B cell (primary cell): ENCODE data around the gene ST6GALNAC5. TPM values are rescaled to one million over a fixed set of nuclear protein-coding genes. Genes with fewer than 3 reads are reported as not detected.

Experiments
- ATAC-seq: fragments of 200-7000 bp; cut with Tn5 transposase; one replicate; pipeline ENCODE4 v1.10.0; 2021; ENCODE audit warnings: low read depth, mild to moderate bottlenecking, moderate number of reproducible peaks, moderate library complexity
- CTCF ChIA-PET: fragments of 350-600 bp; sonication (Branson Sonifier 250); formaldehyde crosslinking; loops from one replicate; lab custom pipeline; 2021; ENCODE audit warnings: antibody characterized with exemption, inconsistent platforms; lab: Charles Lee
- POLR2A ChIA-PET: fragments of 350-600 bp; sonication (Branson Sonifier 250); formaldehyde crosslinking; loops from one replicate; lab custom pipeline; 2021; ENCODE audit warnings: antibody characterized with exemption; lab: Charles Lee
- DNase-seq: peaks from one replicate; pipeline ENCODE4 v3.0.0; 2013
- H2AFZ ChIP-seq: 2 replicates; pipeline ENCODE4 v1.6.1; 2012; ENCODE audit warnings: mild to moderate bottlenecking, low read depth, low read length; ENCODE audit not compliant: insufficient read depth, poor library complexity, severe bottlenecking
- H3K27ac ChIP-seq, 2 donors: 1 replicate in 1 of 2; 2 replicates in 1 of 2; pipeline ENCODE4 v1.5.1; 2012 to 2013; ENCODE audit warnings: low read length in 2 of 2, mild to moderate bottlenecking in 2 of 2, moderate library complexity in 1 of 2
- H3K27me3 ChIP-seq, 4 experiments: fragments of 200-600 bp in 1 of 4; sonication (generic) in 1 of 4; replicated peaks in 1 of 4; 1 replicate in 2 of 4; 2 replicates in 2 of 4; pipeline versions ENCODE4 v1.6.1 to v1.7.0; 2013 to 2016; ENCODE audit warnings: low read length in 3 of 4, mild to moderate bottlenecking in 2 of 4, mixed read lengths in 1 of 4, moderate library complexity in 1 of 4; ENCODE audit not compliant: insufficient read depth in 4 of 4, control insufficient read depth in 3 of 4; ENCODE audit errors: control extremely low read depth in 1 of 4
- H3K36me3 ChIP-seq, 2 experiments: replicated peaks in 1 of 2; 1 replicate in 1 of 2; 2 replicates in 1 of 2; pipeline versions ENCODE4 v1.6.1 to v1.7.1; 2013; ENCODE audit warnings: low read length in 1 of 2; ENCODE audit not compliant: insufficient read depth in 2 of 2, control insufficient read depth in 1 of 2; ENCODE audit errors: control extremely low read depth in 1 of 2, extremely low read depth in 1 of 2
- H3K4me1 ChIP-seq, 2 donors: fragments of 200-600 bp in 1 of 2; sonication (generic) in 1 of 2; 1 replicate in 1 of 2; 2 replicates in 1 of 2; pipeline versions ENCODE4 v1.5.1 to v1.6.1; 2013 to 2017; ENCODE audit warnings: low read length in 2 of 2; ENCODE audit not compliant: control insufficient read depth in 2 of 2, insufficient read depth in 2 of 2
- H3K4me2 ChIP-seq: replicated peaks from 2 replicates; pipeline ENCODE3; 2012; ENCODE audit warnings: mild to moderate bottlenecking, low read depth, low read length; ENCODE audit not compliant: poor library complexity, severe bottlenecking
- H3K4me3 ChIP-seq, 5 experiments: fragments of 200-600 bp in 1 of 5; sonication (generic) in 1 of 5; 1 replicate in 3 of 5; 2 replicates in 2 of 5; pipeline versions ENCODE4 v1.5.1 to v1.7.0; 2011 to 2016; ENCODE audit warnings: low read length in 4 of 5, mild to moderate bottlenecking in 4 of 5, low read depth in 2 of 5, control low read depth in 1 of 5, moderate library complexity in 1 of 5; ENCODE audit not compliant: insufficient read depth in 1 of 5; ENCODE audit errors: control extremely low read depth in 1 of 5, extremely low read depth in 1 of 5
- H3K79me2 ChIP-seq: fragments of 200-600 bp; sonication (generic); one replicate; pipeline ENCODE4 v1.6.0; 2016; ENCODE audit warnings: low read length; ENCODE audit not compliant: control insufficient read depth, insufficient read depth
- H3K9ac ChIP-seq: fragments of 200-600 bp; sonication (generic); 2 replicates; pipeline ENCODE4 v1.6.1; 2017; ENCODE audit warnings: mild to moderate bottlenecking, low read length, moderate library complexity
- H3K9me3 ChIP-seq, 3 donors: one replicate each; pipeline versions ENCODE4 v1.6.1 to v1.7.1; 2013; ENCODE audit warnings: low read length in 2 of 3; ENCODE audit not compliant: control insufficient read depth in 2 of 3, insufficient read depth in 1 of 3; ENCODE audit errors: control extremely low read depth in 1 of 3
- H4K20me1 ChIP-seq: 2 replicates; pipeline ENCODE4 v1.6.0; 2012; ENCODE audit warnings: mild to moderate bottlenecking, low read length; ENCODE audit not compliant: insufficient read depth, control insufficient read depth, poor library complexity, severe bottlenecking
- H3K27ac Mint-ChIP-seq: one replicate; pipeline ENCODE4 v1.8.0; 2021; ENCODE audit warnings: mixed read lengths
- H3K27me3 Mint-ChIP-seq: one replicate; pipeline ENCODE4 v1.8.0; 2021; ENCODE audit warnings: mixed read lengths
- H3K4me1 Mint-ChIP-seq: one replicate; pipeline ENCODE4 v1.8.0; 2021; ENCODE audit warnings: mixed read lengths
- H3K4me3 Mint-ChIP-seq: one replicate; pipeline ENCODE4 v1.8.0; 2021; ENCODE audit warnings: mixed read lengths
- H3K9me3 Mint-ChIP-seq: one replicate; pipeline ENCODE4 v1.8.0; 2022; ENCODE audit warnings: mixed read lengths; ENCODE audit not compliant: insufficient read depth
- EZH2 ChIP-seq: IDR thresholded peaks from 2 replicates; pipeline ENCODE4 v1.6.1; 2012; ENCODE audit warnings: borderline replicate concordance, low read depth, mild to moderate bottlenecking, moderate library complexity, low read length; ENCODE audit not compliant: insufficient read depth, poor library complexity, severe bottlenecking
- WGBS: methylation state at CpG from one replicate; pipeline ENCODE4 v1.1.5; 2013; ENCODE audit warnings: missing lambda C conversion rate; ENCODE audit not compliant: insufficient coverage; 5-methylcytosine and 5-hydroxymethylcytosine counted together
- intact Hi-C: fragments of 100-400 bp; cut with micrococcal nuclease; formaldehyde crosslinking; loops from one replicate; pipeline ENCODE4 v1.10.0; 2022
- polyA plus RNA-seq: library from polyadenylated mRNA; depleted of rRNA; stranded (reverse); fragments of >200 nt; gene quantifications from 2 replicates; pipeline ENCODE4 v1.2.3, GENCODE V29; 2012
- total RNA-seq, 2 donors: library from RNA; stranded (reverse); fragments of 120-200 nt in 1 of 2; gene quantifications; 1 replicate in 1 of 2; 2 replicates in 1 of 2; pipeline versions ENCODE4 v1.2.3 to v1.2.4, GENCODE V29; 2013 to 2022
- TF ChIP-seq, protein P1 (sequence below): fragments of 200-600 bp; IDR thresholded peaks from one replicate; pipeline ENCODE4 v1.8.0; 2022; ENCODE audit warnings: antibody characterized with exemption, mild to moderate bottlenecking

Gene ST6GALNAC5
- total and polyA plus RNA-seq, 2 donors (not counting 1 experiment from before 2014, with no cell fraction given): not detected

DNA sequence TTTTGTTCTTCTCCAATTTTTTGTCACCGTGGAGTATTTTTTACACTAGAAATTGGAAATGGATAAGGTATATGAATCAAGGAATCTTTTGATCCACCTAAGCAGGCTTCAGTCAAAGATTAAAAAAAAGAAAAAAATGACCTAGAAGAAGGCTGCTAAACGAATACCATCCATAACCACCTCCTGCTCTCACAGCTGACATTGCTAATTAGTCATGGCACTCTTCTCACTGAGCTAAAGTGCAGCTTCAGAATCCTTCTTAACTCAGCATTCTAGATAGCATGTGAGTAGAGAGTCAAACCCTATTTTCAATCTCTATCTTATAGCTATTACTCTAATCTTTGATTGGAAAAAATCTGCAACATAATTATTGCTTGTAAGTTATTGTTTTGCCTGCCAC is 40.2 kb upstream of the ST6GALNAC5 start:
- no CpG with 5 or more reads among the region's 2 CpGs for WGBS

DNA sequence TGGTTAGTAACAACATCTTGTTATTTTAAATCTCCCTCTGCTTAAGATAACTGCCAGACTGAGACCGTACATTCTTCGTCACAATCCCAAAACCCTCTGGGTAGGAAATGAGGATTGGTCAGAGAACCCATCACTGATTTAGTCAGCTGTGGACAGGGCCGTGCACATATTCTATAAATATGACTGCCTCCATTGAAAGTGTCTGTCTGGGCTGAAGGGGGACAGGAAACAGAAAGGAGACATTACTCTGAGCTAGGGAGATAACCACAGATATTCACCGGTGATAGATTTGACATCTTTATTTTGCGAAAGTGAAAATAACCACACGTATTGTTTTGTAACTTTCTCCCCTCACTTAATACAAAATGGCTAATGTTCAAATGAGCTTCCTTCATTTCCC is 36.9 kb upstream of the ST6GALNAC5 start:
- Mint-ChIP-seq H3K4me1 (no peaks in the 10 kb centered on the region), H3K27ac (no peak overlapping the region), H3K4me3 (no peak overlapping the region), H3K9me3 (no peaks in the 10 kb centered on the region), H3K27me3 (no peaks in the 10 kb centered on the region)
- H3K9ac ChIP-seq: no peak overlapping the region
- no peaks in the 10 kb centered on the region for H3K36me3 ChIP-seq
- ATAC-seq (no peak), DNase-seq (no peak)
- intact Hi-C loops: no loop called here
- no peak overlapping the region for H3K4me2 ChIP-seq
- TF ChIP-seq, protein P1, sequence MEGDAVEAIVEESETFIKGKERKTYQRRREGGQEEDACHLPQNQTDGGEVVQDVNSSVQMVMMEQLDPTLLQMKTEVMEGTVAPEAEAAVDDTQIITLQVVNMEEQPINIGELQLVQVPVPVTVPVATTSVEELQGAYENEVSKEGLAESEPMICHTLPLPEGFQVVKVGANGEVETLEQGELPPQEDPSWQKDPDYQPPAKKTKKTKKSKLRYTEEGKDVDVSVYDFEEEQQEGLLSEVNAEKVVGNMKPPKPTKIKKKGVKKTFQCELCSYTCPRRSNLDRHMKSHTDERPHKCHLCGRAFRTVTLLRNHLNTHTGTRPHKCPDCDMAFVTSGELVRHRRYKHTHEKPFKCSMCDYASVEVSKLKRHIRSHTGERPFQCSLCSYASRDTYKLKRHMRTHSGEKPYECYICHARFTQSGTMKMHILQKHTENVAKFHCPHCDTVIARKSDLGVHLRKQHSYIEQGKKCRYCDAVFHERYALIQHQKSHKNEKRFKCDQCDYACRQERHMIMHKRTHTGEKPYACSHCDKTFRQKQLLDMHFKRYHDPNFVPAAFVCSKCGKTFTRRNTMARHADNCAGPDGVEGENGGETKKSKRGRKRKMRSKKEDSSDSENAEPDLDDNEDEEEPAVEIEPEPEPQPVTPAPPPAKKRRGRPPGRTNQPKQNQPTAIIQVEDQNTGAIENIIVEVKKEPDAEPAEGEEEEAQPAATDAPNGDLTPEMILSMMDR: no peak
- TF ChIP-seq EZH2: no peak
- peak overlapping the region; percentile 55 for H2AFZ ChIP-seq
- no peak overlapping the region for H3K27ac ChIP-seq
- no peaks in the 10 kb centered on the region for H3K4me1 ChIP-seq
- ChIA-PET CTCF (no interaction called here), POLR2A (no interaction called here)
- no peak overlapping the region for H3K4me3 ChIP-seq
- H4K20me1 ChIP-seq: no peaks in the 10 kb centered on the region
- no peaks in the 10 kb centered on the region for H3K79me2 ChIP-seq
- 0% methylated on average over 1 of the region's 6 CpGs for WGBS
- H3K9me3 ChIP-seq: no peaks in the 10 kb centered on the region
- no peaks in the 10 kb centered on the region for H3K27me3 ChIP-seq

More for the DNA sequence above, 40.2 kb upstream of the ST6GALNAC5 start:
- Histone ChIP-seq H3K4me2 (no peak overlapping the region), H3K79me2 (no peaks in the 10 kb centered on the region), H3K4me1 (no peaks in the 10 kb centered on the region), H3K36me3 (no peaks in the 10 kb centered on the region), H3K27ac (no peak overlapping the region), H3K4me3 (no peak overlapping the region), H2AFZ (no peak overlapping the region), H3K9me3 (no peaks in the 10 kb centered on the region), H3K9ac (no peak overlapping the region), H4K20me1 (no peaks in the 10 kb centered on the region), H3K27me3 (no peaks in the 10 kb centered on the region)
- H3K9me3 Mint-ChIP-seq: no peaks in the 10 kb centered on the region
- no peak overlapping the region for H3K4me3 Mint-ChIP-seq
- ChIA-PET POLR2A (no interaction called here), CTCF (no interaction called here)
- H3K27me3 Mint-ChIP-seq: no peaks in the 10 kb centered on the region
- H3K4me1 Mint-ChIP-seq: no peaks in the 10 kb centered on the region
- intact Hi-C loops: no loop called here
- no peak overlapping the region for H3K27ac Mint-ChIP-seq
- no peak for TF ChIP-seq EZH2
- TF ChIP-seq, protein P1: no peak
- ATAC-seq (no peak), DNase-seq (no peak)
